Suprapubic skin (tissue), 4 donors: ENCODE data around the gene NPBWR2.

Source experiments
- POLR2A ChIP-seq, 2 donors: fragments of 450-650 bp; IDR thresholded peaks; one replicate each; pipeline ENCODE4 v1.6.1; 2017; ENCODE audit warnings: antibody characterized with exemption in 2 of 2, mild to moderate bottlenecking in 2 of 2, moderate library complexity in 2 of 2
- POLR2AphosphoS5 ChIP-seq, 3 donors: sonication (generic); formaldehyde crosslinking; IDR thresholded peaks; one replicate each; pipeline ENCODE4 v1.6.1; 2017; ENCODE audit warnings: antibody characterized with exemption in 3 of 3
- TF ChIP-seq, protein P1 (sequence below), 2 donors: fragments of 200-600 bp in 1 of 2; fragments of 450-650 bp in 1 of 2; sonication (generic) in 1 of 2; IDR thresholded peaks; one replicate each; pipeline ENCODE4 v1.5.1; 2016 to 2019; ENCODE audit warnings: antibody characterized with exemption in 2 of 2, mild to moderate bottlenecking in 1 of 2, moderate library complexity in 1 of 2

DNA sequence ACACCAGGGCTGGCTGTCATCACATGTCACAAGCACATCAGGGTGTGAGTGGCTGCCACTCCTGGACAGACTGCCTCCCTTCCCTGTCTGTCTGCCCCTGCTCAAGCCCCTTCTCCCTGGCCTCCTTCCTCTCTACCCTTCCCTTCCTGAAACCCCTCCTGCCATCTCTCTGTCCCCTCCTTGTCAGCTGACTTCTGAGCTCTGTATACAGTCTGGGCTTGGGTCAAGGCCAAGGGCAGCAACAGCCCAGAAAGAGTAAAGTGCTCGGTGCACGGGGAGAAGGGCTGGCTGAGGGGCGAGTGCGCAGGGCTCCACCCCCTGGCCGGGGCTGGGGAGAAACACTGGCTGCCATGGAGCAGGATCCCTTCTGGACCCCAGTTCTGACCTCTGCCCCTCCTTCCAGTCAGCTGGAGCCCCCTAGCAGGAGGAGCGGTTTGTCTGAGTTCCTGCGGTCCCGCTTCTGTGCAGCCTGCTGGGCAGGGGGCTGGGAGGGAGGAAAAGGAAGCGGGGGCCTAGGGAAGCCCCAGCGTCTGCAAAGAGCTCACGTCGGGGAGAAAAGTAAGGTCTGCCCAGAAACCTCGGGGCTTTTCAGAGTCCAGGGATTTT lies 25.1 kb downstream of the NPBWR2 start:
- TF ChIP-seq POLR2AphosphoS5 (IDR thresholded peaks at IDR 0.05), result no peak
- TF ChIP-seq, protein P1, sequence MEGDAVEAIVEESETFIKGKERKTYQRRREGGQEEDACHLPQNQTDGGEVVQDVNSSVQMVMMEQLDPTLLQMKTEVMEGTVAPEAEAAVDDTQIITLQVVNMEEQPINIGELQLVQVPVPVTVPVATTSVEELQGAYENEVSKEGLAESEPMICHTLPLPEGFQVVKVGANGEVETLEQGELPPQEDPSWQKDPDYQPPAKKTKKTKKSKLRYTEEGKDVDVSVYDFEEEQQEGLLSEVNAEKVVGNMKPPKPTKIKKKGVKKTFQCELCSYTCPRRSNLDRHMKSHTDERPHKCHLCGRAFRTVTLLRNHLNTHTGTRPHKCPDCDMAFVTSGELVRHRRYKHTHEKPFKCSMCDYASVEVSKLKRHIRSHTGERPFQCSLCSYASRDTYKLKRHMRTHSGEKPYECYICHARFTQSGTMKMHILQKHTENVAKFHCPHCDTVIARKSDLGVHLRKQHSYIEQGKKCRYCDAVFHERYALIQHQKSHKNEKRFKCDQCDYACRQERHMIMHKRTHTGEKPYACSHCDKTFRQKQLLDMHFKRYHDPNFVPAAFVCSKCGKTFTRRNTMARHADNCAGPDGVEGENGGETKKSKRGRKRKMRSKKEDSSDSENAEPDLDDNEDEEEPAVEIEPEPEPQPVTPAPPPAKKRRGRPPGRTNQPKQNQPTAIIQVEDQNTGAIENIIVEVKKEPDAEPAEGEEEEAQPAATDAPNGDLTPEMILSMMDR (IDR thresholded peaks at IDR 0.05), result no peak
- no peak for TF ChIP-seq POLR2A (IDR thresholded peaks at IDR 0.05)
